GM19463 (cell line): ENCODE results near the gene MGAT5B.

Source experiments
- ATAC-seq: cut with Tn5 transposase; IDR thresholded peaks from one replicate; pipeline ENCODE4 v1.9.1; 2021; ENCODE audit warnings: mild to moderate bottlenecking, moderate library complexity; ENCODE audit not compliant: unreplicated experiment

Gene MGAT5B

DNA sequence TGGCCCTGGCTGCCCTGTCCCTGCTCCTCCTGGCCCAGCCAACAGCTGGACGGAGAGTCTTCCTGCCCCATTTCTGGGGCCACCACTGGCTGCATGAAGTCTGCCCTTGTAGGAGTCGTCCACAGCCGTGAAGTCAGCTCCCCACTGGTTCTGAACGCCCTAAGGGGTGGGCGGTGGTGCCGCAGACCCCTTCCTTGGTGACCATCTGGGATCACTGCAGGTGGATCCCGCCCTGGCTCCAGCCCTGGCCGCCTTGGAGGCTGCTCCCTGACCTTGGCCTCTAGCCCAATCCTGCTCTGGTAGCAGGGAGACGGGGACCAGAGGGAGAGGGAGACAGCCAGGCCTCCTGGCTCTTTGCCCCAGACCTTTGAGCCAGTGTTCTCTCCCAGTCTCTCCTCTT is 35.4 kb downstream of the MGAT5B start:
- no peak for ATAC-seq

DNA sequence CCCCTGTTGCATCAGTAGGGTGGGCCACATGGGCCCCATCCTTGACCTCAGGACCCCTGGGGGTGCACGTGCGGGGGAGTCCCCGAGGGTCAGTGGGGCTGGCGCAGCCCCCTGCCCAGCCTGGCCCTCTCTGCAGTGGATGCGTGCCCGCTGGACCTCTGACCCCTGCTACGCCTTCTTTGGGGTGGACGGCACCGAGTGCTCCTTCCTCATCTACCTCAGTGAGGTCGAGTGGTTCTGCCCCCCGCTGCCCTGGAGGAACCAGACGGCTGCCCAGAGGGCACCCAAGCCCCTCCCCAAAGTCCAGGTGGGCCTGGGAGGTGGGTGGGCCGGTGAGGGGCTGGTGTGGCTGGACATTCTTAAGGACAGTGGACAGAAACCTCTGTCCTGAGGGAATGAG is 35.9 kb downstream of the MGAT5B start:
- ATAC-seq = no peak

DNA sequence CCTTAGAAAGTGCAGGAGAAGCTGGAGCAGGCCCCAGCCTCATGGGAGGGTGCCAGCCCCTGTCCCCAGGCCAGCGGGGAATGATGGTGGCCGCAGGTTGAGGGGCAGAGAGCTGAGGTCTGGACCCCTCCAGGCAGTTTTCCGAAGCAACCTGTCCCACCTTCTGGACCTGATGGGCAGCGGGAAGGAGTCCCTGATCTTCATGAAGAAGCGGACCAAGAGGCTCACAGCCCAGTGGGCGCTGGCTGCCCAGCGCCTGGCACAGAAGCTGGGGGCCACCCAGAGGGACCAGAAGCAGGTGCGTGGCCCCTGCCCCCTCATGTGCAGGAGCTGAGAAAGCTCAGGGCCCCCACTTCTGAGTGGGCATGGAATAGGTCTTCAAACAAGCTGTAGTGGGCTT is 36.8 kb downstream of the MGAT5B start:
- ATAC-seq = no peak

DNA sequence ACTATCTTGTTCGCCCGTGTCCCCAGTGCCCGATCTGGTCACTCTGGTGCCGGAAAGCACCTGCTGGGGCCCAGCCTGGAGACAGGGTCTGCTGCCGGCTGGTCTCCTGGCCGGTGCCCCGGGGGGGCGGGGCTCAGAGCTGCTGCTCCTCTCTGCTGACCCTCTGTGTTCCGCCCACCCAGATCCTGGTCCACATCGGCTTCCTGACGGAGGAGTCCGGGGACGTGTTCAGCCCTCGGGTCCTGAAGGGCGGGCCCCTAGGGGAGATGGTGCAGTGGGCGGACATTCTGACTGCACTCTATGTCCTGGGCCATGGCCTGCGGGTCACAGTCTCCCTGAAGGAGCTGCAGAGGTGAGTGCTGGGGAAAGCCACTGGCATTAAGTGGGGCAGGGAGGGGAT is 37.6 kb downstream of the MGAT5B start:
- ATAC-seq = no peak

DNA sequence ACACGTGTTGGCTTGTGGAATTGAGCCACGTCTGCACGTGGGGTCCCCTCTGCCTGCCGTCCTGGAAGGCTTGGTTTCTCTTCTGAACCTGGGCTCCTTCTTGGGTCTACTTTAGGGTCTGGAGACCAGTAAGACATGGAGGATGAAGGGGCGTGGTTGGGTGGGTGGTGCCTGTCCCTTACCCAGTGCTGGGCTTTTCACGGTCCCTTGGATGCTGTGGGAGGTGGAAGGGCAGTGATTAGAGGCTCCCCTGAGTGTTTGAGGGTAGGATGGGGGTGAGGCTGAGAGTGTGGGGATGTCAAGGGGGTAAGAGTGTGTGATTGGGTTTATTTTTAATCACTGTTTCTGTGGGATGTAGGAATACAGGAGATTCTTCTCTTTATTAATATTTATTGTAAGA is 38.3 kb downstream of the MGAT5B start:
- ATAC-seq = no peak

DNA sequence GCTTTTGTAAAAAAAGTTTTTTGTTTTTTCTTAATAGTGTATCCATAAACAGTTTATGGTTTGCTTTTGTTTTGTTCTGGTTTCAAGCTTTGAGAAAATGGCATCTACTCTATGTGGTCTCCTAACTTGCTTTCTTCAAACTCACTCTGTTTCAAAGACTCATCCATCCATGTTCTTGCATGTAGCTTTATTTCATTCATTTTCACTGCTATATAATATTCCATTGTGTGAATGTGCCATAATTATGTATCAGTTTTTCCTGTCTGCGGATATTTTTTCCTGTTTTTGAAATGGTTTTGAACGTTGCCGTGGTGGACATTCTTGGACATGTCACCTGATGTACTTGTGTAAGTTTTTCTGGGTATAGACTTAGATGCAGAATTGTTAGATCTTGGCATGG is 39.1 kb downstream of the MGAT5B start:
- ATAC-seq = no peak

DNA sequence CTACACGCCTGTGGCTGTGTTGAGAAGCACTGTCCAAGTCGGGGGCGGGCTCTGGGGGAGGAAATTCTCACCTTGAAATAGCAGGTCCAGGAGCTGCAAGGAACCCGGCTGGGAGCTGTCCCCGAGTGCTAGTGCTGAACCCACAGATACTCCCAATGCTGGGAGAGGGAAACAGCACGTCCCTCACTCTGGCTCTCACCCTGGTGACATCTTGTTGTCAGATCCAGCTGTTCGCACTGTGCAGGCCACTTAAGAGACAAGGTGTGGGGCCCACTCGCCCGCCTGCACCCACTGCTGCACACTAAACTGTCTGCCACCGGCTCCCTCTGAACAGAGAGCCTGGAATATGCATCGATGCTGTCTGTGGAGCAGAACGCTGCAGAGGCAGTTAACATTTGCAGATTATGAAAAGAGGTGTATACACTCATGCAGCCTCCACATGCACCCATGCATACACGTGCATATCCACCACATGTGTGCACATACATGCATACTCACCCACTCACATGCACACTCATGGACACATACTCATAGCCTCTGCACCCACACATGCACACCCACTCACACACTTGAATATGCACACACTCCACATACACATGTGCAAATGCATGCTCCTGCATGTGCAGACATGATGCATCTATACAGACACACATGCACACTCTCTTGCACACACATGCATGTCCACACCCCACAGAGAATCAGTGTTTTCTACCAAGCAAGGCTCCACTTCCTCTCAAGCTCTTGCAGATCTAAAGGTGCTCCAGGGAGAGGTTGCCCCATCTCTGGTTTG is 42.0 kb downstream of the MGAT5B start:
- no peak for ATAC-seq

DNA sequence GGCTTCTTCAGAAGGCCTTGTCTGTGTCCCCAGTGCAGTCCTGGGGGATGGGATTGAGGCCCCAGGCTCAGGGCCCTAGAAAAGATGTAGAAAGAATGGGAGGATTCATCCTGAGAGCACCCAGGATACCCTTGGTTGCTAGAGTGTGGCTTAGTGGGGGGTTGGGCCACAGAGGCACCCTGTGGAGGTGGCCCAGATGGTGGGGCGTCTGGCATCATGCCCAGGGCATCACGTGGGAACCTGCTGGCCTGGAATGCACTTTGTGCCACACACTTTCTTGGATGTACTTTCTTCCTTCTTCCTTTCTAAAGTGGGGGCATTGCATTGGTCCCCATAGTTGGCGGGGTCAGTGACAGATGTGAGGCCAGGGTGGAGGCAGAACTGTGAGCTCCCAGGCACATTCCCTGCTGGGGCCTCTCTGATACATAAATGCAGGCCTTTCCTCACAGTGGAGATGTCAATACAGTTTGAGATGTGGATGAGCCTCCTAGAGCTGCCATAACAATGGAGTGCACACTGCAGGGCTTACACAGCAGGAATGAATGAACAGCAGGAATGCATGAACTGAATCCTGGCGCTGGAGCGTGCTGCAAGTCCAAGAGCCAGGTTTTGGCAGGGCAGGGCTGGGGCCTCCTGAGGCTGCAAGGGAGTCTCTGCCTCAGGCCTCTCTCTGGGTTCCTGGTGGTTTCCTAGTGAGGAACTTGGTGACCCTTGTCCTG is 43.3 kb downstream of the MGAT5B start:
- no peak for ATAC-seq

DNA sequence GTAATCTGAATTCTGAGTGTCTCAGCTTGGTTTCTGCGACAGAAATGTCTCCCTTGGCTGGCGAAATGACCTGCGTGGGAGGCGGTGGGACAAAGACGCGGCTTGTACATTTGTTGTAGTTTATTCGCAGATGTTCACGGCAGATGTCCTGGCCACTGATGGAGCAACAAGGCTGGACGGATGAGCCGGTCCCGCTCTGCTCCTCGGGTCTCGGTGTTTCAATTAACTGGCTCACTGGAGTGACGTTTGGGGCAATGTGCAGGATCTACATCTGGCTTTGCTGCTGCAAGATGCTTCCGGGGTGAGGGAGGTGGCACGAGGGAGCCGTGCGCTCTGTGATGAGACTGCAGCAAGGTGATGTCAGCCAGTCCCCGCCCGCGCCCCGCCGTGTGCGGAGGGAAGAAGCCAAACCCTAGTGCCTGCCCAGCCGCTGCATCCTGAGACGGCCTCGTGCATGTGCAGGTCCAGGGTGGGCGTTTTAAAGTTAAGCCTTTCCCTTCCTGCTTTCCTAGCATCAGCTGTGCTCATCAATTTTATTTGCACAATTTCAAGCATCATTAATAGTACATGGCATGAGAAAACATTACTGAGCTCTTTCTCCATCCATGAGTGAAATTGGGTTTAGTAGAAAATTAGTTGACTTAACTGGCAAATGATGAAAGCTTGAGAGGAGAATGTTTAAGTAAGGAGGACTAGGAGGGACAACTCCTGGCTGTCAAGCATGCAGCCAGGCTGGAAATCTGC is 44.4 kb downstream of the MGAT5B start:
- no peak for ATAC-seq

DNA sequence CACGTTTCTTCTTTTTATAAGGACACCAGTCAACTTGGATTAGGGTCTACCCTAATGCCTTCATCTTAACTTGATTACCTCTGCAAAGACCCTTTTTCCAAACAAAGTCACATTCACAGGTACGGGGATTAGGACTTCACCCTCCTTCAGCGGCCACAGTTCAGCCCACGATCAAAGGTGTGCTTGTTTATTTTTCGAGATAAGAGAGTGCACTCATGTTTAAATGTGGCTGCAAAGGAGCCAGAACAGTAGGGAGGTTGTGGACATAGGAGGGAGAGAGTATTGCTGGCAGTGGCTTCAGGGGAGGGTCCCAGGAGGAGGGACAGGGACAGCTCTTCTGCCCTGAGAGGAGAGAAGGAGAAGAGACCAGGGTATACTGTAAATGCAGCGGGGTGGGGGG is 46.7 kb downstream of the MGAT5B start:
- no peak for ATAC-seq

DNA sequence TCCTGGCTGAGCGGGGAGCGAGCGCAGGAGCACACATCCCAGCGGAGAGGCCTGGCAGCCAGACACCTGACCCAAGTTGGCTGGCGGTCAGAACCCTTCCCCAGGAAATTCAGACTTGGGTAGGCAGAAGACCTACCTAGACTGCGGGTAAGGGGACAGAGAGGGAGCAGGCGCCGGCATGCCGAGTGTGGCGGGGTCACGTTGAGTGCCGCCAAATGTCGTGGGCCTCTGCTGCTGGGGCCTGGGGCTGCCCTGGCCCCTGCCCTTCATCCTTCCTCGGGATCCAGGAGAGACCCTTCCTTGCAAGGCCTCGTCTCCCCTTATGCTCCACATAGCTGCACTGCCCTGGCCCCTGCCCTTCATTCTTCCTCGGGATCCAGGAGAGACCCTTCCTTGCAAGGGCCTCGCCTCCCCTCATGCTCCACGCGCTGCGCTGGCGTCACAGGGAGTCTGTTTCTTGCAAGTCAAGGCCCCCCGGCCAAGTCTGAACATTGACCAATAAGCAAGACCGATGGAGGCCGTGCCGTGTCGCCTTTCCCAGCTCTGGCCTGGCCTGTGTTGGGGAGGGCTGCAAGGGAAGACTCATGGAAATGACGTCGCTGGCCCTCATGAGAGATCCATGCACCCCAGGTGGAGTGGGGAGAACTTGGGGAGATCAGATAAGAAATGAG is 47.8 kb downstream of the MGAT5B start:
- ATAC-seq = no peak

DNA sequence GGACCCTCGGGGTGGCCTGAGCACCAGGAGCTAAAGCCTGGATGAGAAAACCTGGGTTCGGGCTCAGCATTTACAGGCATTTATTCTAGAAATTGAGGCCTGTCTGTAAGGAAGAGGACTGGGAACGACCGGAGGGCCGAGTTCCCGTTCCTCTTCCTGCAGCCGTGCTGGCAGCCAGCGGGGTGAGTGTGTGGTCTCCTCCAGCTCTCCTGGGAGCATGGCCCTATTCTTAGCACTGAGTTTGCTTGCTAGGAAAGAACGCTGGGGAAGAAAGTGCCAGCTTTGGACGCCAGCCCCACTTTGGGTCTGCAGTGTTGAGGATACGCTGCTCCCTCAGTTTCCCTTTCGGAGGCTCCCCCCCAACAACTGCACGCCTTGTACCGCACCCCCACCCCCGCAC is 49.6 kb downstream of the MGAT5B start:
- ATAC-seq = no peak

DNA sequence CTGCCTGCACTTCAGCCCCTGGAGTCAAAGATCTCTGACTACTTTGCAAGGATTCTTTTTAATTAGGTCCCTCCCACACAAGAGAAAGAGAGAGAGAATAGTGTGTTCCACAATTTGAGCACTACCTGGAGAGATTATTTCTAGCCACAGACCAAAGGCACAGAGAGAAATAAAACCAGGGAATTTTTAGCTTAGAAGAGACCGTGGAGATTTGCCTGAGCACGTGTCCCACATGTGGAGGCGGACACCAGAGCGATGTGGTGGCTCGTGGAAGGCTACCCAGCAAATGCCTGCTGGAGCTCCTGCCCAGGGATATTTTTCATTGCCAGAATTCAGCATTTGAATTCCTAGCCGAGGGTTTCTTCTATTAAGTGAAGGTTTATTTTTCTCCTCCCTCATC is 50.6 kb downstream of the MGAT5B start:
- ATAC-seq = no peak

DNA sequence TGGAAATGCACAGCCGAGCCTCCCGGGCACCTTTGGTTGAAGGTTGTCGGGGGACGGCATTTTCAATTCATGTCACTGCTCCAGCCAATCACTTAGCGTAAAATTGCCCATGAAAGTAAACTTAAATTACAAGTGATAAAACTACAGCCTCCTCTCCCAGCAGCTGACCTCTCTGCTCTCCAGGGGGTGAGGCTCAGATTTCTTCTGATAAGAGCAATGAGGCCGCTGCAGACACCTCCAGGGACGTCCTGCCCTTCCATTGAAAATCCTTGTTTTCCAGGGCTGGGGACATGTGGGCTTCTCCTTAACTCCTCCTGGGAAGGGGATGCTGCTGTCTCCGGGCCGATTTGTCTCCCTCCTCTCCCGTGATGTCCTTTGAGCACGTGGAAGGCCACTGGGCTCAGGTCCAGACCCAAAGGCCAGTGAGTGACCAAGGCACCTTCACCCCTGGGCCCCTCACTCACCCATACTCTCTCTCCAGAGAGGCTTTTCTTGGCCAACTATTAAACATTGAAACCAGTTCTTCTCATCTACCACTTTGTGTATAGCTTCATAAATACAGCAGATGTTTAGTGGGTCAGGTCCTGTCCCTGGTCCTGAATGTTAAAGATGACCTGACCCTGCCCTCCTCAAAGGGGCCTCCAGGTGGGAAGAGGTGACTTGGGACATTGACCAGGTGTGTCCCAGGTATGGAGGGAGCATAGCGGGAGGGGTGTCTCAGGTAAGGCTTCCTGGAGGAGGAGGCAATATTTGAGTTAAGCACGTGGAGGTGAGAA is 52.3 kb downstream of the MGAT5B start:
- ATAC-seq = no peak

DNA sequence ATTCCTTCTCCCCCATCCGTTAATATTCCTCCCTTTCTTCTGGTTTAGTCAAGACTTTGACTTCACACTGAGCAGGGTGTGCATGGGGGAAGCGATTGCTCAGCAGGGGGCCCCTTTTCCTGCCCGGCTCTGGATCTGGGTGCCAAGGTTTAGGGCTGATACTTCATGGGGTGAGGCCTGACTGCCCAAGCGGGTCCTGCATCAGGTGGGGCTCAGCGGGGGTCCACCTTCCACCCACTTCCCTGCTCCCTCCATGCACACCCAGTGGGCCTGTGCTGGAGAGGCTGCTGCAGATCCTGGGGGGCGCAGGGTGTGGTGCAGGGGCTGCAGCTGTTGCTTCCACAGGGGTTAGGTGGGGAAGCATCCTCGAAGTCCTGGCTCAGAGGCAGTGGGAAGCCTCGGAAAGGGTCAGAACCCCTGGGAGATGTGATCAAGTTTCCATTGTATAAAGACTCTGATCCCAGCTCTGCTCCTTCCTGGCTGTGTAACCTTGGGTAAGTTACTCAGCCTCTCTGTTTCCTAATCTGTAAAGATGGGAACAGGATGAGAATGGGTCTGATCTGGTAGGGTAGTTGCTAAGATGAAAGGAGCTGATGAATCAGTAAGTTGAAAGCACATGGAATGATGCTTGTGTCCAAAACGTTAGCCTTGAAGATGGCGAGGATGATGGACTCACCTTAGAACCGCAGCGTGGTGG is 53.3 kb downstream of the MGAT5B start:
- no peak for ATAC-seq

DNA sequence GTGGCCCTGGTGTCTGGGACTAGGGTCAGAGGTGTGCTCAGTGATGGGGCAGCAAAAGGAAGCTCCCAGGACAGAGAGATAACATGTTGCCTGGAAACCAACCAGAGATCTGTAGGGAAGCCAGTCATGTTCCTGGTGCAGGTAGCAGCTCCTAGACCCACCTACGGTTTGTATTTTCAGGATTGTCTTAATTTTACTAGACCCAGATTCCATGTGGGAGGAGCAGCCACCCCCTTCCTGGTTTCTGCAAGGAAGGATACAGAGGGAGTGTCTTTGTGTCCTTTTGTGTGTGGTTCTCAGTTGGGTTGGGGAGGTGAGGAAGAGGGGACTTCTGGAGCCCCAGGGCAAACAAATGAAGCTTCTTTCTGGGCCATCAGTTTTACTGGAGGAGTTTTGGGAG is 53.9 kb downstream of the MGAT5B start:
- ATAC-seq = no peak

DNA sequence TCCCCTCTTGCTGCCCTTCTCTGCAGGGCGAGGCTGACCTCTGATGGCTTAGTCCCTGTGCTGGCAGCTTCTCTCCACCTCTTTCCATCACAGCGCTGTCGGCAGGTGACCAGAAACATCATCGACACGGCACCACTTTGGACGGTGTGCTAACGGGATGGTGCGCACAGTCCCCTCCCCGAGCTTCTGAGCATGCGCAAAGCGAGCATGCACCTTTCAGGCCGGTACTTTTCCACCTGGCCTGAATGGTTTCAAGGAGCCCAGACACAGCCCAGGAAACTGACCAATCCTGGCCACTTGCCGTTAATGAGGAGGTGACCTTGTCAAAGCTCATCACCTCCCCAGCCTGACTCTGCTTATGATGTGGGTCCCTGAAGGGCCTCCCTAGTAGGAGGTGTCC is 54.8 kb downstream of the MGAT5B start:
- ATAC-seq = no peak

DNA sequence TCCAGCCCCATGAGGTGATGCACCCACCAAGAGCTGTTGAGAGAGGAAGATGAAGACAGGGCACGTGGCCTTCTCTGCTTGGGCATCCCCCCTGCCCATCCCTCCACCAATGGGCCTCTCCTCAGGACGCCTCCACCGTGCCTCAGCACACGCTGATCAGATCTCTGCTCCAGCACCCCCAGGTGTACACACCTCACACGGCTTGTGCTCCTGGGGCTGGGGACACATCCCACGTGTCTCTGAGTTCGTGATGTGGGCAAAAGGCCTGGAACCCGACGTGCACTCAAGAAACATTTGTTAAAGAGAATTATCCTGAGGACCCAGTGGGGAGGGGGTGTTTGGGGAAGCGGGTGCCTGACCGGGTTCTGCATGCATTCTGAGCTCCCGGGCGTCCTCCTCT is 55.3 kb downstream of the MGAT5B start:
- no peak for ATAC-seq

DNA sequence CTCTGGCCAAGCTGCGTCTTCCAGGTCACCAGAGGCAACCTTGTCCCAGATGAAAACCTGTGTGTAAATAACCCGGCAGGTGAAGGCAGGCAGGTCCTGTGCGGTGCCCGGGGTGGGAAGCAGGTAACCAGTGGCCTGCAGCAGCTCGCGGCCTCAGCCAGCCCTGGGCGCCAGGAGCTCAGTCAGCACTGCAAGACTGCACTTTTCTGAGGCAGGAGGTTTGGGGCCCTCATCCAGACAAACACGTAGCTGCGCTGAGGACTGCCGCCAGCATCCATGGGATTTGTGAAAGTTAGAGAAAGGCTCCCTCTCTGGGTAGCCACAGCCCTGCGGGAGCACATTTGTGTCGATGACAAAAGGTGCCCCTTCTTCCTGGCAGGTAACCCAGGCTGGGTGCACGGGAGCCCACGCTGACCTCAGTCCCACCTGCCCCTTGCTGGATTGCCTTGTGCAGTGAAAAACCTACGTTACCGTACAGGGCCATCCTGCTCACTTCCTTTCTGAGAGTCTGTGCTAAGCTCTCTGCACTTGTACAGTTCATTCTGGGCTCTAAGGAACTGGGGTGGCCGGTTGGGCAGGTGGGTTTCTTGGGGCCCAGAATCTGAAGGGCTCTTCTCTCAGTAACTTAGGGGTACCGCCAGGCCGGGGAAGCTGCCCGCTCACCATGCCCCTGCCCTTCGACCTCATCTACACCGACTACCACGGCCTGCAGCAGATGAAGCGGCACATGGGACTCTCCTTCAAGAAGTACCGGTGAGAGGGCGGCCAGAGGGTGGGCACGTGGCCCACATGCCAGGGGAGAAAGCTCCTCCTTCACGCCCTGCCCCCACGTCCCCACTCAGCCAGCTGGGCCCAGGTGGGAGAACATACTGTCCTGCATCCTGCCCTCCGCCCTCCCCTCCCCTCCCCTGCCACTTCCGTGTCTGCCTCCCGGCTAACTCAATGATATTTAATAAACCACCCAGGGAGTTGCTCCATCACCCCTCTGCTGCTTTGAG is 56.4 kb downstream of the MGAT5B start:
- no peak for ATAC-seq
